GM18508 (cell line): ENCODE measurements around the gene TTLL10.

Experiments
- ATAC-seq: cut with Tn5 transposase; IDR thresholded peaks from one replicate; pipeline ENCODE4 v1.9.1; 2021; ENCODE audit warnings: moderate number of reproducible peaks; ENCODE audit not compliant: insufficient read depth, unreplicated experiment

Gene TTLL10

DNA sequence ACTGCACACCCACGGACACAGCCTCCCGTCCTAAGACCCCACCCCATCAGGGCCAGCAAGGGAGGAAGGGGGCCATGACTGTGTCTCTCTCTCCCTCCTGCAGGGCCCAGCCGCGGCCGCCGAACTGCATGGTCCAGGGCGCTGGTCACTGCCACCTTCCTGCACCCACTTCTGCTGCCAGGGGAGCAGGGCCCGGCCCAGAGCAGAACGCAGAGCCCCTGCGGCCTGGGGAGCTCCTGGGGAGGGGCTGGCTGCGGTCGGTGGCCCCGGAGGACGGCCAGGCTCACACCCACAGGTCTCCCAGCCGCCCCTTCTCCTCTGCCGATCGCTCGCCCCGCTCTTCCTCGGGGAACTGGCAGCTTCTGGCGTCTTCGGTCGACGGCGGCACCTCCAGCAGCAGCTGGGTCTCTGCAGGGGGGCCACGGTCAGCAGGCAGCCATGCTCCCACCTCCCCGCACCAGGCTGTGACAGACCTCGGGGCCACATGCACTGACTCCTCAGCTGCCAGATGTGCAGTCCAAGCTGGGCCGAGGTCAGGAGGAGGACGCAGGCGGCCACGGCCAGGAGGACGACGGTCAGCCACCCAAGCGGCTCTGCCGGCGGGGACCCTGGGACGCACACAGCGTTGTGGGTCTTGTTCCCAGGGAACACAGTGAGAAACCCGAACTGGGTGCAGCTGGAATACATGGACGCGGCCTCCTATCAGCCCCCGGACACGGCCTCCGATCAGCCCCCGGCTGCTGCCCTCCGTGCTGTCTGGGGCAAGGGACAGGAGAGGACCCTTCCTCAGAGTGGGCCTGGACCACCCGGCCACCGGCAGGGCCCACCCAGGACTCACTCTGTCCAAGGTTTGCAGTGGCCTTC lies 30.1 kb downstream of the TTLL10 start:
- no peak for ATAC-seq

- no peak for ATAC-seq
Observed at GRCh38 chr1:1204425-1204920, 30.8 kb downstream of the TTLL10 start.

- ATAC-seq = no peak
Observed at GRCh38 chr1:1204998-1205768, 31.5 kb downstream of the TTLL10 start.

DNA sequence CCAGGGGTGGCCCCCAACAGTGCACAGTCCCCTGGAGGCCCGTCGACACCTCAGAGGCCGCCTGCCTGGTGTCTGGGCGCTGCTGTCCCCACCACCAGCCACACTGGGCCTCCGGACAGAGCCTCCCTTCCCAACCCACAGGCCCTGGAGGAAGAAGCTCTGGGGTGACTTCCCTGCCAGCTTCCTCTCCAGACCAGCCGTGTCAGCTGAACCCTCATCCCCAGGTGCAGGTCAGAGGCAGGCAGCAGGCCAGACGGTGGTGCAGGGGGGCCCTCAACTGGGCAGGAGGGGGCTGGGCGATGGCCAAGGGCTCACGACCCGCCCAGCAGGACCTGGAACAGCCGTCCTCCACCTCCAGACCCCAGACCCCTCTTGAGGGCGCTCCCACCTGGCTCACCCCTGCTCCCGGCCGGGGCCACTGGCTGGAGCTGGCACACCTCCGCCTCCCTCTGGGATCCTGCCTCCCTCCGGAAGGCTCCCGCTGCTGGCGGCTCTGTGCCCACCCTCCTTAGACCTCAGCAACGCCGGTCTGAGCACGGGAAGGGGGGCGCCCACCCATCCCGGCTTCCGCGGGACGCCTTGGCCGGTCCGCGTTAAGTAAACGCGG lies 32.2 kb downstream of the TTLL10 start:
- ATAC-seq = no peak

- no peak for ATAC-seq
Observed at GRCh38 chr1:1206376-1206965, 32.8 kb downstream of the TTLL10 start, which contains the start of gene TNFRSF18. TSS of gene TNFRSF18 (minus strand) at chr1:1206592. CDS start at chr1:1206571, 21 bp downstream.

DNA sequence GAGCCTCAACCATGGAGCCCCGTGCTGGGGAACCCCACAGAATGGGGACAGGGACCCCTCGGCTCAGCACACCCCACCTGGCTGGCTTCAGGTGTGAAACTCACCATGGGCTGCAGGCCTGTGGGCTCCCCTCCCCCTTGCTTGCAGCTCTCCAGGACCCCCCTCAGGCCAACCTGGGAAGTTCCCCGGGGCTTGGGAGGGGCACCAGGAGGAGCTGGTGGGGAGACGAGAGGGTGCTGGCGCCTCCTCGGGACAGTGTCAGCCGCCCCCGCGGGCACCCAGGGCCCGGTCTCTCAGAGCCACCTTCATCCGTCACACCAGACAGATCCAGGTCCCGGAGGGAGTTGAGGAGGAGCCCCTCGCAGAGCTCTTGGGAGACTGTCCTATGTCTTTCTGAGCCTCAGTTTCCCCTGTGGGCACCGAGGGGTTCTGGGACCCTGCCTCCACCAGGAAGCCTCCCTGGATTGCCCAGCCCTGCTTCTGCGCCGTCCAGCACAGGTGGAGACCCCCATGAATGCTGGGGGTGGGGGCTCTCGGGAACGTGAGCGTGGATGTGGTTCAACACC lies 33.4 kb downstream of the TTLL10 start:
- ATAC-seq = no peak

GRCh38 chr1:1207571-1207892 lies 33.9 kb downstream of the TTLL10 start:
- ATAC-seq = no peak

DNA sequence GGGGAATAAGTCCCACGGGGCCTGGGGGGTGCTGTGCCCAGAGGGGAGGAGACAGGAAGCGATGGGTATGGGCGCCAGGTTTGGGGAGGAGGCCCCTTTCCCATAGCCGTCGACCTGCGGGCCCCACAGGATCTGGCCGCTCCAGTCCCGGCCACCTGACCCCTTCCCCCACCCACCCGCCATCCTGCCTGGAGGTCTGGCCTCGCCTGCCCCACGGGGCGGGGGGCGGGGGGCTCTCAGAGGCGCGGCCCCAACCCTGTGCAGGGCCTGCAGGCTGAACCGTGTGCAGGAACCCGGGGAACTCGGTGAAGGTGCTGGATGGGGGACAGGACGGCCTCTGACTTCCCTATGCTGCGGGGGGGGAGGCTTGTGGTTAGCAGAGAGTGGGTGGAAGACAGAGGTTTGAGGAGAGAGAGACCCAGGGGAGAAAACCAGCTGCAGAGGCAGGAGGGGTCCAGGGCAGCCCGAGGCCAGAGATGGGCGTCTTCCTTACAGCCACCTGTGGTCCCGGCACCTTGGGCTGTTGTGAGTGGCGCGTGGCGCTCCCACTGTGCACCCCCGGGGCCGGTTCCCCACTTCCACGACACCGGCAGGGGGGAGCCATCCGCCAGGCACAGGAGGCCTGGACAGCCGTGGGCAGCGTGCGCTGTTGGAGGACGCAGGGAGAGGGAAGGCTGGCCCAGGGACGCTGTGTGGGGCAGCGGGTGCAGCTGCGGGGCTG lies 35.2 kb downstream of the TTLL10 start:
- no peak for ATAC-seq

DNA sequence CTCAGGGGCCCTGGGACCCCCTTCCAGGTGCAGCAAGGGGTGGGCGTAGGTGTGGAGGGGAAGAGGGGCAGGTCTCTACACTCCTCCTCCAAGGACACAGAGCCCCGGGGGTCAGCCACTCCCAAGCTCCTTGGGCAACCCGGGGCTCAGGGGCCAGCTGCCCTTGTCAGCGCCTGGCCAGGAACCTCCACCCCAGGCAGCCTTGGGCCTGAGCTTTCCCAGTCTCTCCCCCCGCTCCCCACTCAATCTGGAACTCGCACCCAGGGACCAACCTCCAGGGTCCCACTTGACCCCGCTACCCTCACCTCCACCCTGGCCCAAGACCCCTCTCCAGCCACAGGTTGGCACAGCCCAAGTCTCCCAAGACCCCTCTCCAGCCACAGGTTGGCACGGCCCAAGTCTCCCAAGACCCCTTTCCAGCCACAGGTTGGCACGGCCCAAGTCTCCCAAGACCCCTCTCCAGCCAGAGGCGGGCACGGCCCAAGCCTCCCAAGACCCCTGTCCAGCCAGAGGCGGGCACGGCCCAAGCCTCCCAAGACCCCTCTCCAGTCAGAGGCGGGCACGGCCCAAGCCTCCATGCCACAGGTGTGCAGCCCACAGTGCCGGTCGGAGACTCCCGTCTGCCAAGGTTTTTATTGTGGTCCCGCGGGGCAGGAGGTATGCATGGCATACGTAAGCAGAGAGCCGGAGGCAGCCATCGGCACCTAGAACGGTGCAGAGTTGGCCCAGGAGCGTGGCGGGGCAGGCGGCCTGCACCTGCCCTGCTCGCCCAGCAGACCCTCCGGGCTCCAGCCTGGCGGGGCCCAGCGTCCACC lies 37.3 kb downstream of the TTLL10 start:
- no peak for ATAC-seq

- no peak for ATAC-seq
Observed at GRCh38 chr1:1211541-1212441, 38.1 kb downstream of the TTLL10 start.

DNA sequence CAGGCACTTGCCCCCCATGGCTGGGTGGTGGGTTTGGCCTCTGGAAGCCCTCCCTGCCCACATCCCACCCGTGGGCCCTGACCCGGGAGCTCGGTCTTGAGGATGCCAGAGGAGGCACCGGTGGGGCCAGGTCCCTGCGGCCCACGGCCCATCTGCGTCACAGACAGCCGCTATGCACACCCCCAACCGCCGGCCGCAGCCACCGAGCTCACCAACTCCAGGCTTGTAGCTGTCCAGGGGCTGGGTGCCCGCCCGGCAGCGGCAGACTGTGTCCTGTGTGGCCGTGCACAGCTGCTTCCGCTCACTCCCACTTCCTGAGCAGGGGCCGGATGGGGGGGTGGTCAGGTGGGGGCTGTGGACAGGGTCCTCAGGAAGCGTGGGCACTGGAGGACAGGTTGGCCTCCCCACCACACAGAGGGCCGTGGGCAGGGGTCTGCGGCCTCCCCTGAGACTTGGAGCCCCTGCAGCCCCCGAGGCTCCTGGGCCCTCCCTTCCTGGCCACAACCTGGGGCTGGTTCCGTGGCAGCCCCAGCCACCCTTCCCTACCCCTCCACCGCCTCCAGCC lies 39.2 kb downstream of the TTLL10 start:
- no peak for ATAC-seq

GRCh38 chr1:1213345-1214265 lies 39.9 kb downstream of the TTLL10 start, which contains the start of gene TNFRSF4:
TSS of gene TNFRSF4 (minus strand) at chr1:1214153. CDS start at chr1:1214127, 26 bp downstream.
- ATAC-seq = no peak

GRCh38 chr1:1215080-1215676 lies 41.5 kb downstream of the TTLL10 start:
- no peak for ATAC-seq

- no peak for ATAC-seq
Observed at GRCh38 chr1:1215881-1216605, 42.4 kb downstream of the TTLL10 start.
